Neuronal stem cell (in vitro differentiated cells): Measurements from ENCODE around the gene SNAI1.

Experiments
- DNase-seq: peaks from one replicate; pipeline ENCODE4 v3.0.0-alpha.2; 2013; ENCODE audit warnings: low spot score
- H2AFZ ChIP-seq: one replicate; pipeline ENCODE4 v1.6.1; 2013; ENCODE audit warnings: mild to moderate bottlenecking, low read length, inconsistent platforms
- H2AK5ac ChIP-seq: 2 replicates; pipeline ENCODE4 v1.6.1; 2013; ENCODE audit warnings: low read depth, mild to moderate bottlenecking, inconsistent platforms, low read length, moderate library complexity, mixed read lengths
- H2BK120ac ChIP-seq: 2 replicates; pipeline ENCODE4 v1.6.1; 2013; ENCODE audit warnings: low read depth, mild to moderate bottlenecking, inconsistent platforms, low read length, moderate library complexity, mixed read lengths
- H2BK12ac ChIP-seq: one replicate; pipeline ENCODE4 v1.6.1; 2013; ENCODE audit warnings: low read length, inconsistent platforms
- H2BK15ac ChIP-seq: 2 replicates; pipeline ENCODE4 v1.6.1; 2013; ENCODE audit warnings: mild to moderate bottlenecking, low read length, inconsistent platforms, mixed read lengths
- H2BK5ac ChIP-seq: one replicate; pipeline ENCODE4 v1.6.1; 2013; ENCODE audit warnings: inconsistent platforms, mild to moderate bottlenecking, low read length, moderate library complexity
- H3K14ac ChIP-seq: one replicate; pipeline ENCODE4 v1.6.1; 2013; ENCODE audit warnings: low read length, inconsistent platforms
- H3K18ac ChIP-seq: 2 replicates; pipeline ENCODE4 v1.6.1; 2013; ENCODE audit warnings: low read length, inconsistent platforms
- H3K23ac ChIP-seq: 2 replicates; pipeline ENCODE4 v1.6.1; 2013; ENCODE audit warnings: low read depth, mild to moderate bottlenecking, mixed read lengths, low read length, inconsistent platforms; ENCODE audit not compliant: poor library complexity
- H3K27ac ChIP-seq: replicated peaks from 3 replicates; pipeline ENCODE4 v1.5.1; 2013; ENCODE audit warnings: low read length, inconsistent platforms
- H3K27me3 ChIP-seq, 3 experiments: 2 replicates each; pipeline ENCODE4 v1.6.1; 2013; ENCODE audit warnings: low read length in 3 of 3, mild to moderate bottlenecking in 2 of 3, inconsistent platforms in 1 of 3, low read depth in 1 of 3, mixed read lengths in 1 of 3, moderate library complexity in 1 of 3; ENCODE audit not compliant: control insufficient read depth in 3 of 3, insufficient read depth in 3 of 3
- H3K36me3 ChIP-seq, 2 donors: replicated peaks in 1 of 2; 2 replicates each; pipeline ENCODE4 v1.6.1; 2013; ENCODE audit warnings: low read length in 2 of 2; ENCODE audit not compliant: control insufficient read depth in 2 of 2, insufficient read depth in 2 of 2
- H3K4ac ChIP-seq: 2 replicates; pipeline ENCODE4 v1.6.1; 2013; ENCODE audit warnings: inconsistent platforms, mild to moderate bottlenecking, low read length, moderate library complexity
- H3K4me1 ChIP-seq, 2 donors: 1 replicate in 1 of 2; 2 replicates in 1 of 2; pipeline ENCODE4 v1.6.1; 2013; ENCODE audit warnings: low read length in 2 of 2, low read depth in 1 of 2; ENCODE audit not compliant: control insufficient read depth in 2 of 2, insufficient read depth in 1 of 2
- H3K4me2 ChIP-seq: one replicate; pipeline ENCODE4 v1.6.1; 2013; ENCODE audit warnings: mild to moderate bottlenecking, low read length, inconsistent platforms; ENCODE audit not compliant: insufficient read depth, poor library complexity, severe bottlenecking
- H3K4me3 ChIP-seq, 2 donors: 2 replicates each; pipeline ENCODE4 v1.5.1; 2013; ENCODE audit warnings: low read length in 2 of 2, mild to moderate bottlenecking in 2 of 2, inconsistent platforms in 1 of 2, moderate library complexity in 1 of 2
- H3K79me1 ChIP-seq: one replicate; pipeline ENCODE4 v1.6.1; 2013; ENCODE audit warnings: low read depth, mild to moderate bottlenecking, inconsistent platforms, low read length, moderate library complexity
- H3K9ac ChIP-seq: one replicate; pipeline ENCODE4 v1.6.1; 2013; ENCODE audit warnings: mild to moderate bottlenecking, low read depth, low read length, inconsistent platforms; ENCODE audit not compliant: poor library complexity
- H3K9me3 ChIP-seq, 2 donors: replicated peaks in 1 of 2; 2 replicates each; pipeline versions ENCODE3 to v1.6.1; 2013; ENCODE audit warnings: low read length in 2 of 2, mild to moderate bottlenecking in 2 of 2, inconsistent platforms in 1 of 2, low read depth in 1 of 2, mixed read lengths in 1 of 2, moderate library complexity in 1 of 2; ENCODE audit not compliant: control insufficient read depth in 2 of 2, insufficient read depth in 1 of 2
- H4K8ac ChIP-seq: one replicate; pipeline ENCODE4 v1.6.1; 2013; ENCODE audit warnings: low read depth, mild to moderate bottlenecking, inconsistent platforms, low read length, moderate library complexity
- H4K91ac ChIP-seq: one replicate; pipeline ENCODE4 v1.6.1; 2013; ENCODE audit warnings: low read length, low read depth, mild to moderate bottlenecking, inconsistent platforms; ENCODE audit not compliant: poor library complexity
- WGBS, 2 donors: extraction: QIAGEN DNeasy Blood & Tissue Kit; methylation state at CpG; one replicate each; pipeline ENCODE4 v1.1.7; 2013; ENCODE audit warnings: missing lambda C conversion rate in 2 of 2, mixed read lengths in 1 of 2; ENCODE audit not compliant: insufficient read length in 2 of 2, insufficient replicate concordance in 1 of 2; ENCODE audit errors: extremely low coverage in 2 of 2; 5-methylcytosine and 5-hydroxymethylcytosine counted together

The SNAI1 gene

GRCh38 chr20:49986049-49986448 lies 3.3 kb downstream of the SNAI1 start:
- DNase-seq: no peak

DNA sequence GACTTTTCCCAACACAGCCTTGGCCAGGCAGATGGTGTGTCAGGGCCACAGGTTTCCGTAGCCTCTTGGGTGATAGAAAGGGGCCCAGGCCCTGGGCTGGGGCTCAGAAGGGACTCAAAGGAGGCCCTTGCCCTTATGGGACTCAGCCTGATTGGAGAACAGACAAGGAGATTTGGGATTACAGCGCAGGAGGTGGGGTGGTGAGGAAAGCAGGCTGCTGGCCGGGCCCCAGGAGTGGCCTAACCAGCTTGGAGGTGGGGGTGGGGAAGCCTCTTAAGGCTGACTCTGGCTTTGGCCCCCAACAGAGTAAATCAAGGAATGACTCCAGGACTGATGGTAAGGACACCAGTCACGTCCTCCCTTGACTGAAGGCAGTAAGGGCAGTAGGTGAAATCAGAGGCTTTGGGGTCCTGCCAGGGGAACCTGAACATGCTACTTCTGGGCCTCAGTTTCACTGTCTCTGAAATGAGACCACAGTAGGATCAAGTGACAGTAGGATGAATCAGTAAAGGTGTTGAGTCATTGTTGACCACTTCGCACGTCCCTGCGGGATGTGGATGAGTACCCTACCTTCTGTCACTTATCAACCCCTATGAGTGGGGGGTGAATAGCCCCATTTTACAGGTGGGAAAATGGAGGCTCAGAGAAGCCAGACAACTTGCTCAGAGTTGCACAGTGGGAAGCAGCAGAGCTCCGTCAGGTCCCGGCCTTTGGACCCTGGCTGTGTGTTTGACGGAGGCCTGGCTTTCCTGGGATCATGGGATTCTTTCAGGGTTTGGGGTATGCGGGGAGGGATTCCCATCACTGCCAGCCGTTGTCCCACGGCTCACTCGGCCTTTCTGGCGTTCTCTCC lies 4.5 kb downstream of the SNAI1 start:
- peaks cover 3% of the 10 kb centered on the region for H3K79me1 ChIP-seq
- DNase-seq: no peak
- H2AK5ac ChIP-seq: no peak overlapping the region
- peaks cover 0 to 2% (median 1%) of the 10 kb centered on the region in 3 experiments for H3K27me3 ChIP-seq
- H3K18ac ChIP-seq: no peak overlapping the region
- peaks cover 25 to 51% of the 10 kb centered on the region in 2 donors for H3K4me1 ChIP-seq
- H2BK12ac ChIP-seq: no peak overlapping the region
- H3K9ac ChIP-seq: no peak overlapping the region
- H3K27ac ChIP-seq: no peak overlapping the region
- no peak overlapping the region for H3K4me2 ChIP-seq
- WGBS, 2 donors: no CpG with 5 or more reads among the region's 15 CpGs
- no peak overlapping the region for H3K4me3 ChIP-seq
- peaks cover 1 to 35% of the 10 kb centered on the region in 2 donors for H3K36me3 ChIP-seq
- no peaks in the 10 kb centered on the region for H3K9me3 ChIP-seq
- no peak overlapping the region for H2AFZ ChIP-seq
- H2BK15ac ChIP-seq: no peak overlapping the region
- H3K23ac ChIP-seq: no peak overlapping the region
- H4K91ac ChIP-seq: no peak overlapping the region
- no peak overlapping the region for H3K4ac ChIP-seq
- H2BK120ac ChIP-seq: no peak overlapping the region
- no peak overlapping the region for H3K14ac ChIP-seq
- no peak overlapping the region for H4K8ac ChIP-seq
- peak overlapping the region; percentile 1 for H2BK5ac ChIP-seq

More at GRCh38 chr20:49986049-49986448, 3.3 kb downstream of the SNAI1 start:
- H2BK12ac ChIP-seq: no peak overlapping the region
- no peak overlapping the region for H3K23ac ChIP-seq
- no peak overlapping the region for H4K8ac ChIP-seq
- no peak overlapping the region for H2BK120ac ChIP-seq
- no peaks in the 10 kb centered on the region for H3K9me3 ChIP-seq
- H3K79me1 ChIP-seq: peaks cover 3% of the 10 kb centered on the region
- no peak overlapping the region for H2BK15ac ChIP-seq
- H2AFZ ChIP-seq: no peak overlapping the region
- H3K36me3 ChIP-seq: peaks cover 1 to 35% of the 10 kb centered on the region in 2 donors
- peaks cover 2 to 14% (median 13%) of the 10 kb centered on the region in 3 experiments for H3K27me3 ChIP-seq
- H3K4me1 ChIP-seq: peaks cover 31 to 59% of the 10 kb centered on the region in 2 donors
- no peak overlapping the region for H2BK5ac ChIP-seq
- no peak overlapping the region for H3K4ac ChIP-seq
- no peak overlapping the region for H4K91ac ChIP-seq
- no peak overlapping the region for H3K4me2 ChIP-seq
- H3K14ac ChIP-seq: no peak overlapping the region
- no CpG with 5 or more reads among the region's 4 CpGs for WGBS, 2 donors
- no peak overlapping the region for H3K18ac ChIP-seq
- no peak overlapping the region for H3K27ac ChIP-seq
- no peak overlapping the region for H3K9ac ChIP-seq
- no peak overlapping the region for H3K4me3 ChIP-seq
- no peak overlapping the region for H2AK5ac ChIP-seq

DNA sequence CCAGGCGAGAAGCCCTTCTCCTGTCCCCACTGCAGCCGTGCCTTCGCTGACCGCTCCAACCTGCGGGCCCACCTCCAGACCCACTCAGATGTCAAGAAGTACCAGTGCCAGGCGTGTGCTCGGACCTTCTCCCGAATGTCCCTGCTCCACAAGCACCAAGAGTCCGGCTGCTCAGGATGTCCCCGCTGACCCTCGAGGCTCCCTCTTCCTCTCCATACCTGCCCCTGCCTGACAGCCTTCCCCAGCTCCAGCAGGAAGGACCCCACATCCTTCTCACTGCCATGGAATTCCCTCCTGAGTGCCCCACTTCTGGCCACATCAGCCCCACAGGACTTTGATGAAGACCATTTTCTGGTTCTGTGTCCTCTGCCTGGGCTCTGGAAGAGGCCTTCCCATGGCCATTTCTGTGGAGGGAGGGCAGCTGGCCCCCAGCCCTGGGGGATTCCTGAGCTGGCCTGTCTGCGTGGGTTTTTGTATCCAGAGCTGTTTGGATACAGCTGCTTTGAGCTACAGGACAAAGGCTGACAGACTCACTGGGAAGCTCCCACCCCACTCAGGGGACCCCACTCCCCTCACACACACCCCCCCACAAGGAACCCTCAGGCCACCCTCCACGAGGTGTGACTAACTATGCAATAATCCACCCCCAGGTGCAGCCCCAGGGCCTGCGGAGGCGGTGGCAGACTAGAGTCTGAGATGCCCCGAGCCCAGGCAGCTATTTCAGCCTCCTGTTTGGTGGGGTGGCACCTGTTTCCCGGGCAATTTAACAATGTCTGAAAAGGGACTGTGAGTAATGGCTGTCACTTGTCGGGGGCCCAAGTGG lies 5.3 kb downstream of the SNAI1 start:
- H3K27me3 ChIP-seq: no peaks in the 10 kb centered on the region
- H3K4ac ChIP-seq: no peak overlapping the region
- DNase-seq: no peak
- no peak overlapping the region for H4K8ac ChIP-seq
- H3K79me1 ChIP-seq: peaks cover 3% of the 10 kb centered on the region
- H2BK12ac ChIP-seq: no peak overlapping the region
- H3K27ac ChIP-seq: no peak overlapping the region
- peaks cover 1 to 35% of the 10 kb centered on the region in 2 donors for H3K36me3 ChIP-seq
- H3K23ac ChIP-seq: no peak overlapping the region
- no peak overlapping the region for H4K91ac ChIP-seq
- H3K4me1 ChIP-seq: peaks cover 24 to 50% of the 10 kb centered on the region in 2 donors
- peak overlapping the region; percentile 32 for H2AFZ ChIP-seq
- H3K9me3 ChIP-seq: no peaks in the 10 kb centered on the region
- peak overlapping the region; percentile 1 for H2BK5ac ChIP-seq
- no CpG with 5 or more reads among the region's 18 CpGs for WGBS, 2 donors
- H3K14ac ChIP-seq: no peak overlapping the region
- no peak overlapping the region for H2BK15ac ChIP-seq
- H3K4me3 ChIP-seq: no peak overlapping the region
- no peak overlapping the region for H3K4me2 ChIP-seq
- no peak overlapping the region for H2BK120ac ChIP-seq
- H2AK5ac ChIP-seq: no peak overlapping the region
- no peak overlapping the region for H3K9ac ChIP-seq
- peak overlapping the region; percentile 63 for H3K18ac ChIP-seq
